T-helper 22 cell (primary cell): ENCODE measurements around the gene CHML.

ENCODE experiments used
- DNase-seq: peaks from one replicate; pipeline ENCODE4 v3.0.0-alpha.2; 2020; ENCODE audit warnings: low read depth

CHML gene

DNA sequence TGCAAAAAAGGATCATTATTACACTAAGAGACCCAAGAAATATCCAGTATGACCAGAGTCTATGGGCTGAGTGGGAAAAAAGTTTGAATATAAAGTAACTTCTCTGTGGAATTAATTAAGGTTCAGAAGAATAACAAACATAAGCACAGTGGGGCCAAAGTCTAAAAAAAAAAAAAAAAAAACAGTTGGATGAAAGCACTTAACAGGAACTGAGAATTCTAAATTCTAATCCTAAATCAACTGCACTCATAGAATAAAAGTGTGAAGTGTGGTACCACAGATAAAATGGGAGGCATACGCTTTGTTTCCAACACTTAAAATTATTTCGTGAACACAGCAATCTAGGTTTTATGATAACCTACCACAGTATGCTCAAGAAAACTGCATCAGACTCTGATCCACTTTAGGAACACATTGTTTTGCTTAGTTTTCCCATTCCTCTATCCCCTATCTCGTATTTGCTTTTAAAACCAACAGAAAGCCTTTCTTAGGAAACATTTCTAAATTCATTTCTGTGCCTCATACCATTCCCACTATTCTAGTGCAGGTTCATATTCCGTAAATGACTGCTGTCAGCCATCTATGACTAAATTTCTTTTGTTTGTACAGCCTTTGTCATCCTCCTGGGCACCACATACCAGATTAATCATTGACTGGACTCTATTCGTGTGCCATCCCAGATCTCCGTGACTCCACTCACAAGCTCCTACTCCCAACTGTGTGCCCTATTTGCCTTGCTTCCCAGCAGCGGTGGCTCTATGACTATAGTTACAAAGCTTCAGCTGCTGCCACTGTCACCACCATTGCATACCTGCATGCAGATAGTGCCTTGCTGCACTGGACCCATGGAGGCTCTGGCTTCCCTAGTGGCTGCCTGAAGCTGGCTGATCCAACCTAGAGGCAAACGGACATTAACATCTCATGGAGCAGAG is 24.9 kb downstream of the CHML start:
- DNase-seq = no peak

DNA sequence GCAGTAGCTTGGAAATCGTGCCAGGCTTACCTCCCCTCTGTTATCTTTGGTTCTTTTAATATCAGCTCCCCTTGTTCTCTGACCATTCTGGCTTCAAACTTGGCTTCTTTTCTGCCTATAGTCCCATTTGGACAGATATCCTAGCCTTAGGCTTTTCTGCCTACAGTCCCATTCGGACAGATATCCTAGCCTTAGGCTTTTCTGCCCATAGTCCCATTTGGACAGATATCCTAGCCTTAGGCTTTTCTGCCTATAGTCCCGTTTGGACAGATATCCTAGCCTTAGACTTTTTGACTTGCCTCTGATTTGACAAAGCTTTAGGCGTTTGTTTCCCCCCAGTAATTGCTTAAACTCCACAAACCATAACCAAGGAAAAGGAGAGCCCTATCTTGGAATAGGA is 25.6 kb downstream of the CHML start:
- no peak for DNase-seq

DNA sequence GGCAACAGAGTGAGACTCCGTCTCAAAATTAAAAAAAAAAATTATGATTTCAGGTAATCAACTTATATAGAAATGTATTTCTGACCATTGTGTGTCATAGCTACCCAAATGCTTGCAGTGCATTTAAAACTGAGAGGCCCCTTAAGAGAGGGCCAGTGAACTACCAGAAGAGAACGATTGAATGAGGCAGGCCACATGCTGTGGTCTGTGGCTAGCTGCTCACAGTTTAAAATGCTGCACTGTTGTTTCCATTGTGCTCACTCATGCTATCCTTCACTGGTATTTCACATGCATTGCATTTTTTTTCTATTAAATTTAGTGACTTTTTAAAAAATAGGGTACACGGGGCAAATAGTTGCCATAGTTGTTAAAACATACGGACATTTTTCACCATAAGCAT is 26.0 kb downstream of the CHML start:
- DNase-seq = no peak

DNA sequence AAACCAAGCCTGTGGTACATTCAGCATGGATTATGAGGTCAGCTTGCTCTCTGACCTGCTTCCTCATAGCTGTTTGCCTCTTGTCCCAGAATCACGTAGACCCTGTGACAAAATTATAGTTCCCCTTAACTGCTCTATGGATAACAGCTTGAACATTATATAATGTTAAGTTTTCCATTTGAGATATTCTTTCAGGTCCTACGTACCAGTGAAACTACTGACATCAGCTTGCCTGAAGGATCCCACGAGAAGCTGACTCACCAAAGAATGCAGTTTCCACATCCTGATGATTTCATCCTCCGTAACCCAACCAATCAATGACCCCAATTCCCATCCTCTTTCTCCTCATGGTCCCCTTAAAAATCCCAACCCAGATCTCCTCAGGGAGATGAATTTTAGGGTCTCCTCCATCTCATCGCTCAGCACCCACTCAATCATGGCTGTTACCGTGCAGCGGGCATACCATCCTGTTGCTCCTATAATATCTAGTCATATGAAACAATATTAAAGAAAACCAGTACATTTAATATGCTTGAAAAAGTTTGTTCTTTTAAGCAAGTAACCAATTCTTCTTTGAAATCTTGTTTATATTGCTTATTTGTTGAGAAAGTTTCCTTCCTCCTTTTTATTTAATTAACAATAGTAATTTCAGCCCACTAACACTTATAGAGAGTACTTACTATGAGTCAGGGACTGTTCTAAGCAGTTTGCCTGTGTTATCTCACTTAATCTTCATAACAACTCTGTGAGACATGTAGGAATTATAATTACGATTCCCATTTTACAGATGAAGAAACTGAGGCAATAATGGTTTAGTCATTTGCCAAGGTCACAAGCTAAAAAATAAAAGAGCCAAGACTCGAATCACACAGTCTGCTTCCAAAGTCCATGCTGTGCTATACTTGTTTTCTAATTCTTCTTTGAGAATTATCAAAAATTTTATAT is 27.4 kb downstream of the CHML start:
- no peak for DNase-seq

DNA sequence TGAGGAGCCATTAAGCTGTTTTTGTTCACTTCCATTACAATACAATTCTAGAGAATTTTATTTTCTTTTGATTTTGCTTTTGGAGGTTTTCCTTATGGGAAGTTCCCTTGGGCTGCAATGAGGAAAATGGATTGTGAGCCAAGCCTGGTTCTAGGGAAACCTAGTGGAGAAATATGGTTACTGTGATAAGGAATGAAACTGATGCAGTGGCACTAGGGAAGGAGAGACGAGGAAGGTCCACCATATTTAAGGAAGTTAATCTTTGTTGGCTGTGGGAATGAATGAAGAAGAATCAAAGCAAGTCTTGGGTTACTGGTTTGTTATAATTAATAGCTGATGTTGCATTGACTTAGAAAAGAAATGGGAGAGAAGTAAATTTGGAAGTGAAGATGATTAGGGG is 28.4 kb downstream of the CHML start:
- no peak for DNase-seq

DNA sequence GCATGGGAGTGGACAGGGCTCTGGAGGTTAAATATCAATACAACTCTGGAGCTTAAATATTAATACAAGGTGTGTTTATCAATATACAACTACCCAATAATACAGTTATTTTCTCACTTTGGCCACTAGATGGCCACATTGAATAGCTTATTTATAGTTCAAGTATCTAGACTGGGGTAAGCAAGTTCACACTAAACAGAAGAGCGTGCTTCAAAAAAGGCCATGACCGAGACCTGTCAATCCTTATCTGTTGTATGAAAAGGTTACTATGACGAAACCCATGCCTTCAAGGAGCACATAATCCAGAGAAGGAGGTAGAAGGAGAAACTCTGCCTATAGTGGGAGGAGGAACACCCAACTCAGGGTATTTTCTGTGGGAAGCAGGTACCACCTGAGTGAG is 29.1 kb downstream of the CHML start:
- no peak for DNase-seq

DNA sequence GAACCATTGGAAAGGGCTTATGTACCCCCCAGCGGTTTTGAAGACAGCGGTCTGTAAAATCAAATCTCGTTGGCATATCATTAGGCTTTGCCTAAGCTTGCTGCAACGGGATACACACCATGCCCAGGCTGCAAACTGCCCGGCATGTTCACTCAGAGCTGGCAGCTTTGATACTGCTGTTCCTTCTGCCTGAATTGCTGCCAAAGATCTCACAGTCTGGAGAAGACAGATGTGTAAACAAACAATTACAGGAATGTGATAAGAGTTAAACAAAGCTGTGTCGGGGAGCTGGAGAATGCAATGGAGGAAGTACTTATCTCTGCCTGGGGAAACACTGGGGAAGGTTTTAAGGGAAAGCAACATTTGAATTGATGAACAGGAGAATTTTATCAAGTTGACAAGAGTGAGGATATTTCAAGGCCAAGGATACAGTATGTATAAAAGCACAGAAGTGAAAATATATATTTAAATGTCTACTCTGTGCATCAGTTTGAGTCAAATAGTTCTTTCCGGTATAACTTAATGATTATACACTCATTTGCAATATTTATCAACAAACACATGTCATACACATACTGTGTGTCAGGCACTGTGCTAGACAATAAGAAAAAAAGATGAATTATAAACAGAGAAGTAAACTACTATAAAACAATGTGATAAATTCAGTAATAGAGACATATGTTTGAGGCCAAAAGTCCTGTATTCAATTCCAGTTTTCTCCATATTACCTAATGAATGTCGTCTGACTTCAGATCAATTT is 29.9 kb downstream of the CHML start:
- DNase-seq = no peak

DNA sequence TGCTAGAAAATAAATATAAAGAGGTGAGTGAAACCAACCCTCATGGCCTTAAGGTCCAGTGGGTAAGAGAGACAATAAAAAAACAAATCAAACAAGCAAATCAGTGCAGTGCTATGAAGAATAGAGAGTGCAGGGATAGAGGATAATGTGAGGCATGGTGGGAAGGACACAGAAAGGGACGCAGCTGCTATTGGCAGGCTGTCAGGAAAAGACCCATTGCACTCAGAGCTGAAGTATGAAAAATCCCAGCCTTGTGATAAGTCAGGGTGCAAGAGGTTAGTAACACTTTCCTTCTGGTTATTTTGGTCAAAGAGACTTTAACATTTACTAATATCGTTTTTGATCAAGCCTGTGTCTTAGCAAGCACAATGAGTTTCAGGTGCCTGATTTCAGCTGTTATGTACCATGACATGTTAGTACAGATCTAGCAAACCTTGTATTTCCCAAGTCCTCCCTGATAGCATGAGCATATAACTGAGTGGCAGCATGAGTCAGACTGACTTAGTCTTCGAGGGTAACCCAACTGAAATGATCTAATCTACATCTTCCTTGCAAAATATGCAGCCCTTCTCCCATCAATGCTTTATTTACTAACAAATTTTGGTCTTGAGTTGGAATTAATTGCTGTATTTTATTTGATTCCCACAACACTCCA is 31.7 kb downstream of the CHML start:
- no peak for DNase-seq

DNA sequence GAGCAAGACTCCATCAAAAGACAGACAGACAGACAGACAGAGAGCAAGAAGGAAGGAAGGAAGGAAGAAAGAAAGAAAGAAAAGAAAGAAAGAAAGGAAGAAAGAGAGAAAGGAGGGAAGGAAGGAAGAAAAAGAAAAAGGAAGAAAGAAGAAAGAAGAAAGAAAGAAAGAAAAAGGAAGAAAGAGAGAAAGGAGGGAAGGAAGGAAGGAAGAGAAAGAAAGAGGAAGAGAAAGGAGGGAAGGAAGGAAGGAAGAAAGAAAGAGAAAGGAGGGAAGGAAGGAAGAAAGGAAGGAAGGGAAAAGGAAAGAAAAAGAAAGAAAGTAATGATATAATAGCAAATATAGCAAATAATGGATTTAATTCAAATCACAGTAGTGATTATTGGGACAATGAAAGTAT is 32.7 kb downstream of the CHML start:
- no peak for DNase-seq

DNA sequence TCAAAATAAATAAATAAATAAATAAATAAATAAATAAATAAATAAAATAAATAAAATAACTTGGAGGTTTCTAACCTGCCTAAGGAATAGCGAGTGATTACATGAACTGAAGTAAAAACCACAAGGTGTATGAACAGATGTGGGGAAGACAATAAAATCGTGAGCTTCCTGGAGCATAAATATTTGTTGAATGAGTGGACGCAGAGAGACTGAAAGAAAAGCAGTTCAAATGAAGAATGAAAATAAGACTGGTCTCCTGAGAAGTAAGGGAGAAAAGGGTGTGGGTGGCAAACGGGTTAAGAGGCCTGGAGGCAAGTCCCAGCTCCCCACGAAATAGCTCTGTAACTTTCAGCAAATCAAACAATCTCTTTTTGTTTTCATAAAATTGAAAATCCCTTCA is 33.6 kb downstream of the CHML start:
- no peak for DNase-seq

DNA sequence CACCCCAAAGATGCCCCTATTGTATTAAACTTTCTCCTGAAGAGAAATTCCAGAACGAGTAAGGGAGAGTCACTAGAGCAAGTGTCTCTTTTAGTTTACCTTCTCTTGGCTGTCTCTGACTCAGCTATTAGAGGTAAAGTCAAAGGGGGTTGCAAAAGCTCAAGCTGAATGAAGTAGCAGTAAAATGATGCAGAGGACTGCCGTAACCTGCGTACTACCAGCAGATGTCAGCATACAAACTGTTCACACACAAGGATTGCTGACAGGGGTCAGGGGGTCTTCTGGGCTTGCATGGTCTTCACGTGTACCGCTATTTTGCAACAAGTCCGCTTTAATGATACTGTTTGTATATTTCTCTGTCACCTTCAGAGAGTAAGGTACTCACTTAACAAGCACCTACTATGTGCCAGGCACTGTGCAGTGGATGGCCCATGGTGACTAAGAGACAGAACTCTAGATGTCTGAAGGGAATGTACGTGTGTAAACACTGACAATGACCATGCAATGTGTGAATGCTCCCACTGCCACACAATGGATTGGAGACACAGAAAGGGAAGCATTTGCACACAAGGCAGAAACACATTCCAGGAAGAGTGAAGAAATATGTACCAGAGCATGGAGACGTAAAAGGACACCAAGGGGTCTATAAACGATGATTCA is 34.9 kb downstream of the CHML start:
- no peak for DNase-seq

DNA sequence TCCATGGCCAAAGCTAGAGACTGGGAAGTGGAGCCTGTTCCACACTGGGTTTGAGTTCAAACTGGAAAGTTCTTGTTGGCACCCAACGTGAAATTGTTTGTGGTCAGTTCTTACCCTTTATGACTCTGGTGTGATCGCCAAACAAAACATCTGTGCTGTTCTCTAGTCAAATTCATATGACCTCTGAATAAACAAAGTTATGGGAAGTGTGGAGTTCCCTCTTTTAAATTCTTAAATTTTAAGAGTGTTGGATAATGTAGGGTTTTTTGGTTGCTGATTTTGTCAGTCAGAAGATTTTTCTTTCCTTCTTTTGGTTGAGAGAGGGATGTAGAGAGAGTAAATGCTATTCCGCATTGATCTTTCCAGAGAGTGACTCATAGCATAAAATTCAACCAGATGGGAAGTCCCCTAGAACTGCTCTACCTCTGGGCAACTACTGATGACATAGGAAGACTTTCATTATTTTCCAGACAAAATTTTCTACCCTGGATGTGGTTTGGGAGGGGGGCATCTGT is 36.4 kb downstream of the CHML start:
- no peak for DNase-seq

DNA sequence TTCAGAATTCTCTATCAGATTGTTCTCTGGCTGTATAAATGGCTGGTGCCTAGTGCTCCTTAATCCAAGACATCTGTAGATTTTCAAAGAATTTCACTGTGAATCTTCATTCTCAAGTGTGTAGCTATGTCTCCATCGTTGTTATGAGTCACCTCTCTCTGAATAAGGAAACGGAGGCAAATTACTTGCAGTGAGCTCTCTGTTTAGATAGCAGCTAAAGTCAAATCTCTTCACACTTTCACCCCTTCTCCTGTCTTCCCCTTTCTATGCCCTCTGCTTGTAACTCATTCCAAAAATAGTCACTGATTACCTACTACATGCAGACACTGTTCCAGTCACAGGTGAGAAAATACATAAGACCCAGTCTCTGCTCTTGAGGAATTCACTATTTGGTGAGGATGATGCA is 39.7 kb downstream of the CHML start:
- no peak for DNase-seq

DNA sequence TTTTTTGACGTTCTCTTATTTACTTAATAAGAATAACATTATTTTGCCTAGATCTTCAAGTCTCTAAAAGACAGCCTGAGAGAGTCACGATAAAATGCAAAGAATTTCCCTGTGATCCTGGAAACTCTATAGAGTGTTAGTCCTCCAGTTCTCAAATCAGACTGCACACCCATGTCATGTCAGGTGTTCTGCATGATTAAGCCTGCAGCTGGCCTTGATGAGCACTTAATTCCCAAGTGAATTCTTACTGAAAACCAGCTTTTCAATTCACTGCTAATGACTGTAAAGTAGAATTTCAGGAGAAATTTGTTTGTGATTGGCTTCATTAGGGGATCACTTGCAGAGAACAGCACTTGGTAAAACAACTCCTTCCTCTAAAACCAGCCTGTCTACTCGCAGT is 41.9 kb downstream of the CHML start:
- DNase-seq = no peak

DNA sequence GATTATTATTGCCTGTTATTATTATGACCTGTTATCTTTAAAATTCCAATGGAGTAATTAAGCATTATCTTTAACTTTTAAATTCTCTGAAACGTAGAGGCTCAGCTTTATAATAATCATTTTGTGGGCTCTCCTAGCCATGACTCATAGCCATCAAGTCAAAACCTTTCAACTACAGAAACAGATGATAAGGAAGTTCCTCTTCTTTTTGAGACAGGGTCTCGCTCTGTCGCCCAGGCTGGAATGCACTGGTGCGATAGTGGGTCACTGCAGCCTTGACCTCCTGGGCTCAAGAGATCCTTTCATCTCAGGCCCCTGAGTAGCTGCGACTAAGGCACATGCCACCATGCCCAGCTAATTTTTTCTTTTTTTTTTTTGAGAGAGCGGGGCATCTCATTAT is 43.5 kb downstream of the CHML start:
- no peak for DNase-seq

DNA sequence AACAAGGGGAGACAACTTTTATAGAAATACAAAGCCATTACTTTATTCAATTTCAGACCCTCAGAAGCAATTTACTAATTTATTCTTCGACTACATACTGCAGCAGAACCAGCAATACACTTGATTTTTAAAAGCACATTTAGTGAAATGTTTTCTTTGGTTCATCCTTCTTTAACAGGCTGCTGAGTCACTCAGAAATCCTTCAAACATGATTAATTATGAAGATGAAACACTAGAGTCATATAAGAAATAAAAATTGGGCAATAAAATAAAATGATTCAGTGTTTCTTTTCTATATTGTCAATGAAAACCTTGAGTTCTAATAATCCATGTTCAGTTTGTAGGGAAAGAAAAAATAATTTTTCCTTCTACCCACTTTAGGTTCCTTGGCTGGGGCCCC is 47.0 kb downstream of the CHML start:
- DNase-seq = no peak

DNA sequence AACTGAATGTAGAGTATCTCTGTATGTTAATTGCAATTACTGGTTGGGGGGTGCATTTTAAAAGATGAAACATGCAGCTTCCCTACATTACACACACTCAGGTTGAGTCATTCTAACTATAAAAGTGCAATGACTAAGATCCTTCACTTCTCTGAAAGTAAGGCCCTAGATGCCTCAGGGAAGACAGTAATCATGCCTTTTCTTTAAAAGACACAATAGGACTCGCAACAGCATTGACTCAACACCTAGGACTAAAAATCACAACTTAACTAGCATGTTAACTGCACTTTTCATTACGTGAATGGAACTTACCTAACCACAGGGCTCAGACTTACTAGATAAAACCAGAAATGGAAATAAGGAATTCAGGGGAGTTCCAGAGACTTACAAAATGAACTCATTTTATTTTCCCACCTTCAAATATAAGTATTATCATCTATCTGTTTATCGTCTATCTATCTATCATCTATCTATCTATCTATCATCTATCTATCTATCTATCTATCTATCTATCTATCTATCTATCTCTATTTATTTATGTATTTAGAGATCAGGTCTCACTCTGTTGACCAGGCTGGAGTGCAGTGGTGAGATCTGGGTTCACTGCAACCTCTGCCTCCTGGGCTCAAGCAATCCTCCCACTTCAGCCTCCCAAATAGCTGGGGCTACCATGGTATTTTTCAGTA is 47.8 kb downstream of the CHML start:
- DNase-seq = no peak

DNA sequence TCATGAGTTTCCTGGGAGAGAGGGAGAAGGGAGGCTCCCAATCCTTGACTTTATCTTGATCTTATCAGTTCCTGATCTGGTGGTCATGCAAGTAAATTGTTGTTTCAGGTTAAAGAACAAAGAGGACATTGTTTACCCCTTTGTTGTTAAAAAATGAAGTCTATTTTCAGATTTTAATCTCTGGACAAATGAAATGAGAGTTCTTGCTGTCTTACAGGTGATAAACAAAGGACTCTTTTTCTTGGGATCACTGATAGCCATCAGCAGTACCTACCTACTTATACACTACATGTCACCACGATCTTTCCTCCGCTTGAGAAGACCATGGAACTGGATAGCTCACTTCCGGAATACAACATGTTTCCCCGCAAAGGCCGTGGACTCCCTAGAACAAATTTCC is 48.4 kb downstream of the CHML start:
- no peak for DNase-seq

DNA sequence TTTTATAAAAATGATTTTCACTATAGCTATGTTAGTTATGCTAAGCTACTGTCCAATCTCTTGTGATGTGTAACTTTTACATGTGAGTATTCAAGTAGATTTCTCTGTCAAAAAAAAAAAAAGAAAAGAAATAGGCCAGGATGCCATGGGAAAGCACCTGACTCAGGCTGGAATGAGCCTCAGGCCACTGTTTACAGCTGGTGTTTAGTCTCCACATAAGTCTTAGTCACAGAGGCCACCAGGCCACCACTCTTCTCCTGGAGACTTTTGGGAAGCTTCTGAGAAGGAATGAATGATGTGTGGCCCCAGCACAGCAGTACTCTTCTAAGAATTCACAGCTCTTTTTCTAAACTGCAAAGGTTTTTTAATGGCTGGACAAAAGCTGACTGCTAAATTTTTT is 48.9 kb downstream of the CHML start:
- no peak for DNase-seq

DNA sequence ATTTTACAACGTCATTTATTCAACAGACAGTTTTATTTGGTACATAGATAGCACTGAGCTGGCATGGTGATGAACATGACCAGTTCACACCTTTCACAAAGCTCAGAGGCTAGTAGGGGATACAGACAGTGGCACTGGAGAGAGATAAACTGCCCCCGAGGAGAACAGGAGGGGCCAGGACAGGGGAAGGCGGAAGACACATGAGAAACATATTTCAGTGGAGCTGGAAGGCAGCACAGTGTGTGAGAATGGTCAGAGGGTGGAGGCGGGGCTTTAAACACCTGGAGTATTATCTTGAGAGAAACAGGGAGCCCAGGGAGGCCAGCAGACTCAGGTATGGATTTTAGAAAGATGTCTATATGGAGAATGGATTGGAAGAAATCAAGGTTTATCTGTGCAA is 49.5 kb downstream of the CHML start:
- DNase-seq = no peak
